Transverse colon (tissue), 4 donors: ENCODE measurements around the gene PROM1.

Experiments used
- POLR2A ChIP-seq: fragments of 450-650 bp; IDR thresholded peaks from one replicate; pipeline ENCODE4 v1.6.1; 2016; ENCODE audit warnings: antibody characterized with exemption, mild to moderate bottlenecking, moderate library complexity
- POLR2AphosphoS5 ChIP-seq, 3 donors: sonication (generic); formaldehyde crosslinking; IDR thresholded peaks; one replicate each; pipeline ENCODE4 v1.6.1; 2016; ENCODE audit warnings: antibody characterized with exemption in 3 of 3
- TF ChIP-seq, protein P1 (sequence below), 5 experiments: fragments of 200-600 bp in 3 of 5; fragments of 450-650 bp in 2 of 5; sonication (generic) in 3 of 5; IDR thresholded peaks; 1 replicate in 2 of 5; 2 replicates in 3 of 5; pipeline ENCODE4 v1.5.1; 2016 to 2017; ENCODE audit warnings: antibody characterized with exemption in 5 of 5, inconsistent platforms in 3 of 5, mild to moderate bottlenecking in 2 of 5, moderate library complexity in 1 of 5

GRCh38 chr4:16110199-16110598, 26.4 kb upstream of the PROM1 start:
- TF ChIP-seq, protein P1, sequence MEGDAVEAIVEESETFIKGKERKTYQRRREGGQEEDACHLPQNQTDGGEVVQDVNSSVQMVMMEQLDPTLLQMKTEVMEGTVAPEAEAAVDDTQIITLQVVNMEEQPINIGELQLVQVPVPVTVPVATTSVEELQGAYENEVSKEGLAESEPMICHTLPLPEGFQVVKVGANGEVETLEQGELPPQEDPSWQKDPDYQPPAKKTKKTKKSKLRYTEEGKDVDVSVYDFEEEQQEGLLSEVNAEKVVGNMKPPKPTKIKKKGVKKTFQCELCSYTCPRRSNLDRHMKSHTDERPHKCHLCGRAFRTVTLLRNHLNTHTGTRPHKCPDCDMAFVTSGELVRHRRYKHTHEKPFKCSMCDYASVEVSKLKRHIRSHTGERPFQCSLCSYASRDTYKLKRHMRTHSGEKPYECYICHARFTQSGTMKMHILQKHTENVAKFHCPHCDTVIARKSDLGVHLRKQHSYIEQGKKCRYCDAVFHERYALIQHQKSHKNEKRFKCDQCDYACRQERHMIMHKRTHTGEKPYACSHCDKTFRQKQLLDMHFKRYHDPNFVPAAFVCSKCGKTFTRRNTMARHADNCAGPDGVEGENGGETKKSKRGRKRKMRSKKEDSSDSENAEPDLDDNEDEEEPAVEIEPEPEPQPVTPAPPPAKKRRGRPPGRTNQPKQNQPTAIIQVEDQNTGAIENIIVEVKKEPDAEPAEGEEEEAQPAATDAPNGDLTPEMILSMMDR (IDR thresholded peaks at IDR 0.05): no peak
- no peak for TF ChIP-seq POLR2A
- no peak for TF ChIP-seq POLR2AphosphoS5 (IDR thresholded peaks at IDR 0.05)
